Measurements from ENCODE around the gene CAMKK2. TPM values are rescaled to one million over a fixed set of nuclear protein-coding genes. Genes with fewer than 3 reads are reported as not detected.
"Not testable (repeated sequence)": the region's sequence is repeated elsewhere in the genome, so short reads cannot be mapped to it uniquely, and the experiment has no call there.

The CAMKK2 gene
- polyA plus RNA-seq, 1 donor = 45.5 TPM

DNA sequence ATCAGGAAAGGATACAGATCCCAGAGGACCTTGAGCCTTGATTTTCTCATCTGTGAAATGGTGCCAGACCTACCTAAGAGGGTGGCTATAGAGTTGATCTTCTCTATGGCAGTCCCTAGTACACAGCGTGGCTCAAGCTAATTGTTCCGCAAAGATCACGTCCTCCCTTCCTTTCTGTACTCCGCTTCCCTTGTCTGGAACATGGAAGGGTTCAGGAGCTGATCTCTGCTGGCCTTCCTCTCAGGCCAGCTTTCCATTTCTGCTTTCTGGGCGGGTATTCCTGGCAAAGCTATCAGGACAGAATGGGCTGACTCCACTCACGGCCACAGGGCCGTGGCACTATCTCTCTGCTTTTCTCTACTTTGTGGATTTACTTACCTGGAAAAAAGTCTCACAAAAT lies 6.5 kb downstream of the CAMKK2 start:
- Histone ChIP-seq H3K4me3 (ENCODE audit: low read length) (no peak overlapping the region), H3K36me3 (ENCODE audit: control insufficient read depth, insufficient read depth, low read length) (peaks cover 14% of the 10 kb centered on the region), H3K27me3 (ENCODE audit: control insufficient read depth, insufficient read depth, low read length) (no peaks in the 10 kb centered on the region), H3K4me1 (ENCODE audit: control insufficient read depth, insufficient read depth, low read length) (peaks cover 2% of the 10 kb centered on the region), H3K9me3 (ENCODE audit: control insufficient read depth, low read depth, low read length) (no peaks in the 10 kb centered on the region), H3K27ac (ENCODE audit: low read length) (no peak overlapping the region)
- DNase-seq = no peak
- no CpG with 5 or more reads among the region's 7 CpGs for WGBS (ENCODE audit: insufficient coverage, low lambda C conversion rate)

DNA sequence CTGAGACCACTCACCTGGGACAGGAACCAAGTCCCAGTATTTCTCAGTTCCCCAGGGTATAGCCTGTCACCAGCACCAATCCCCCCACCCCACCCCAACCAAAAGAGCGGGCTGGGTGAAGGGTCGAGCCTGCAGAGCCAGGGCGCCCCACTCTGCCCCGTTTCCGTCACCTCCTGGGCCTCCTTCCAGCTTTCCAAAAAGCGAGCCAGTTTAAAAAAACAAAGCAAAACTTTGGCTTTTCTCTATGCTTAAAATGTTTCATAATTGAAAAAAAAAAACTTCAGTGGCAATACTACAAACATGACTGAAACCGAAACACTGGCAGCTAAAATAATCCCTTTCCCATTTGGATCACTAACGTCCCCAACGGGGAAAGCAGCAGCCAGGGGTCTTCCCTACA lies 7.5 kb downstream of the CAMKK2 start:
- no peak for DNase-seq
- Histone ChIP-seq H3K36me3 (ENCODE audit: control insufficient read depth, insufficient read depth, low read length) (peaks cover 14% of the 10 kb centered on the region), H3K4me3 (ENCODE audit: low read length) (no peak overlapping the region), H3K27me3 (ENCODE audit: control insufficient read depth, insufficient read depth, low read length) (no peaks in the 10 kb centered on the region), H3K4me1 (ENCODE audit: control insufficient read depth, insufficient read depth, low read length) (peaks cover 2% of the 10 kb centered on the region), H3K9me3 (ENCODE audit: control insufficient read depth, low read depth, low read length) (no peaks in the 10 kb centered on the region), H3K27ac (ENCODE audit: low read length) (no peak overlapping the region)
- no CpG with 5 or more reads among the region's 9 CpGs for whole genome bisulfite sequencing (ENCODE audit: insufficient coverage, low lambda C conversion rate)

DNA sequence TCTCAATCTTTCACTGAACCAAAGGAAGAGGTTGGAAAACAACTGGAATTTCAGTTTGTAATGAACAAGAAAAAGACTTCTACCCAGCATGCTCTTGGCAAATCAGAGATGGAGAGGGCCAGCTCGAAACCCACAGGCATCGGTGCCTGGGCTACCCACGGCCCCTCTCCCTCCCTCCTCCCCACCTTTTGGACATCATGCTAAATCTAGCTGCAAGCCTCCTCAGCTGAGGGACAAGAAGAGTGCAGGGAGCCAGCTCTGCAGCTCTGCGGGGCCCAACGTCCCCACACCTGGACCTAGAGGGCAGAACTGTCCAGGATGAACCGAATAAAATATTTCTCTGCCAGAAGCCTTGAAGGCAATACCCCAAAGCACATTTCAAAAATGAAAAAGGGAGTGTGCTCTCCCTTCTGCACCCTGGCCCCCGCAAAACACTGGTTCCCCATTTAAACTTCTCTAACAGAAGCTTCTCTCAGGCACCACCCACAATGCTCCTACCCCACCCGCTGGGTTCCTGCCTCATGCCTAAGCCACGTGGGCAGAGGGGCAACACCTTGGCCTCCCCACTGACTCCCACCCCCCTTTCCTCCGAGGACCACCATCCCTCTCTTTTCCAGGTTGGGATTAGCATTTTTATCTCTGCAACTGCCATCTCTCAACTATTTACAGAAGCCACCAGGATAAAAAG lies 8.2 kb downstream of the CAMKK2 start:
- DNase-seq = no peak
- no CpG with 5 or more reads among the region's 10 CpGs for WGBS (ENCODE audit: insufficient coverage, low lambda C conversion rate)
- Histone ChIP-seq H3K27me3 (ENCODE audit: control insufficient read depth, insufficient read depth, low read length) (no peaks in the 10 kb centered on the region), H3K4me1 (ENCODE audit: control insufficient read depth, insufficient read depth, low read length) (peaks cover 2% of the 10 kb centered on the region), H3K9me3 (ENCODE audit: control insufficient read depth, low read depth, low read length) (no peaks in the 10 kb centered on the region), H3K36me3 (ENCODE audit: control insufficient read depth, insufficient read depth, low read length) (peaks cover 18% of the 10 kb centered on the region), H3K27ac (ENCODE audit: low read length) (no peak overlapping the region), H3K4me3 (ENCODE audit: low read length) (no peak overlapping the region)

DNA sequence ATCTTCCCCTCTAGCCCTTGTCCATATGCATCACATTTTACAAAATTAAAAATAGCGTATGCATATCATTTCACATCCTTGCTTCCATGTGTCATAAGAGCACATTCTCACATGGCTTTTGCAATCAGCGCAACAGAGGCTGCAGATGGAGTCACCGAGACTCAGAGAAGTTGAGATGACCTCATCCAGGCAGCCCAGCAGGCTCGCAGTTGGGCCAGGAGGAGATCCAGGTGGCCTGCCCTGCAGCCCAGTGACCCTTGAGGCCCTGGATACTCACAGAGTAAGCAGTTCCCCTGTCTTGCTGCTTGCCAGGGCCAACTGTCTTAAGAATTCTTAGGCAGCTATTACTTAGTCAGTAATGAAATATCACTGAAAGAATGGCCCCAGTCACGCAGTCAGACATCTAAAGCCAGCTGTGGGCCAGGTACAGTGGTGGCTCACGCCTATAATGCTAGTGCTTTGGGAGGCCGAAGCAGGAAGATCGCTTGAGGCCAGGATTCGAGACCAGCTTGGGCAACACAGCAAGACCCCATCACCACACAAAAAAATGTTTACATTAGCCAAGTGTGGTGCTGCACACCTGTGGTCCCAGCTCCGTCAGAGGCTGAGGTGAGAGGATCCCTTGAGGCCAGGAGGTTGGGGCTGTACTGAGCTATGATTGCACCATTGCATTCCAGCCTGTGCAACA lies 9.1 kb downstream of the CAMKK2 start:
- Histone ChIP-seq H3K27ac (ENCODE audit: low read length) (no peak overlapping the region), H3K4me1 (ENCODE audit: control insufficient read depth, insufficient read depth, low read length) (peaks cover 2% of the 10 kb centered on the region), H3K4me3 (ENCODE audit: low read length) (no peak overlapping the region), H3K36me3 (ENCODE audit: control insufficient read depth, insufficient read depth, low read length) (peaks cover 22% of the 10 kb centered on the region), H3K27me3 (ENCODE audit: control insufficient read depth, insufficient read depth, low read length) (no peaks in the 10 kb centered on the region), H3K9me3 (ENCODE audit: control insufficient read depth, low read depth, low read length) (no peaks in the 10 kb centered on the region)
- no peak for DNase-seq
- whole genome bisulfite sequencing (ENCODE audit: insufficient coverage, low lambda C conversion rate) = no CpG with 5 or more reads among the region's 10 CpGs

DNA sequence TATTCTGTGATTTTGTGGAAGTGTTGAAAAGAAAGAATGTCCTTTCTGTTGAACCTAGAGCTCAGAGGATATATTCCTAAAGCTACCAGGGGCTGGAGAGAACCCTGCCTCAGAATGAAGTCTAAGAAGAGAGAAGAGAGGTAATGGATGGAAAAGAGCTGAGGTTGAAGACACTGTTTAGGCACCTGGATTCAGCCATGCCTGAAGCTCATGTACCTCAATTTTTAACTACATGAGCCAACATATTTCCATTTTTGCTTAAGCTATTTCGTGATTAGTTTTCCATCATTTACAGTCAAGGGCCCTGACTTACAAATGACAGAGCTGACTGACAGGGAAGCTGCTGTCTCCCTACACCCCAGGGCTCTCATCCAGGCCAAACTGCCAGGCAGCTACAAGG lies 10.7 kb downstream of the CAMKK2 start:
- H3K27ac ChIP-seq (ENCODE audit: low read length) = no peak overlapping the region
- DNase-seq = no peak
- no peaks in the 10 kb centered on the region for H3K9me3 ChIP-seq (ENCODE audit: control insufficient read depth, low read depth, low read length)
- H3K36me3 ChIP-seq (ENCODE audit: control insufficient read depth, insufficient read depth, low read length) = peaks cover 23% of the 10 kb centered on the region
- no peaks in the 10 kb centered on the region for H3K27me3 ChIP-seq (ENCODE audit: control insufficient read depth, insufficient read depth, low read length)
- no peak overlapping the region for H3K4me3 ChIP-seq (ENCODE audit: low read length)
- WGBS (ENCODE audit: insufficient coverage, low lambda C conversion rate) = no CpG with 5 or more reads among the region's 1 CpG
- peaks cover 2% of the 10 kb centered on the region for H3K4me1 ChIP-seq (ENCODE audit: control insufficient read depth, insufficient read depth, low read length)

DNA sequence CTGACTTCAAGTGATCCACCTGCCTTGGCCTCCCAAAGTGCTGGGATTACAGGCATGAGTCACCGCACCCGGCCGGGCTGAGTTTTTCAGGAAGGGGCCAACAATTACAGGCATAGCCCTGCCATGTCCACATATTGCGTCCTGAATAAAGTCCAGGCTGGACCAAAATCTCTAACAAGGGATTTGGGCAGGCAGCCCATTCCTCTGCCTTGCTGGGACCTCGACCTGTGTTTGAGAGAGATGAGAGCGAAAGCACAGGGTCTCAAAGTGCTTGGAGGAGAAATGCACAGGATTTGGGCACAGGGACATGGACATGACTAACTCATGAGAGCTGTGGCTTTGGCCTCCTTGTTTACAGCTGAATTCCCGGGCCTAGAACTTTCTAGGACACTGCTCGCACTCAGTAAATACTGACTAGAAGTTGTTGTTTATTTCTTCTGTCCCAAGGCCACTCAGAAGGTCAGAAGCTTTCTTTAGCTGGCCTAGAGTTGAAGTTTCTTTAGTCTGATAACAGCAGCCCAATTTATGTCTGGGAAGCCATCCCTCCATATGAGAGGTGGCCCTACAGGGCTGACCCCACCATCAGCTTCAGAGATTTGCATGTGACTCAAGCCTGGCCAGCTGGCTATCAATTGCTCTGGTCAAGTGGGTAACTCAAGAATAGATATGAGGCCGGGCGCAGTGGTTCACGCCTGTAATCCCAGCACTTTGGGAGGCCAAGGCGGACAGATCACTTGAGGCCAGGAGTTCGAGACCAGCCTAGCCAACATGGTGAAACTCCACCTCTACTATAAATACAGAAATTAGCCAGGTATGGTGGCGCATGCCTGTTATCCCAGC lies 11.7 kb downstream of the CAMKK2 start:
- H3K9me3 ChIP-seq (ENCODE audit: control insufficient read depth, low read depth, low read length) = no peaks in the 10 kb centered on the region
- 100% methylated on average over 2 of the region's 14 CpGs for WGBS (ENCODE audit: insufficient coverage, low lambda C conversion rate)

DNA sequence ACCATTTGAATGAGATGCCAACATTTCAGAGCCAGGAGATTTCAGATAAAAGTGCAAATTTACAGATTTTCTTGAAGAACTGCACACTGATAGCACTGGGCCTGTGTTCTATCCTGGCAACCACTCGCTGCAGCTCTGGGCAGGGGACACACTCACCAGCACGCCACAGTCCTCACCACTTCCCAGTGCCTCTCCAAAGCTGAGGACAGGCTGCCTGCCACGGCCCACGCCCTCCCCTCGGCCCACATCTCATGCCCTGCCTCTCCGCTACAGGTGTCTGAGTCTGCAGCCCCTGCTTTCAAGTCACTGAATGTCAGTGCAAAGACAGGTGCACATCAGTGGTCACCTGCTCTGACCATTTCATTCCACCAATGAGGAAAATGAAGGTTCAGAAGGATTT lies 12.7 kb downstream of the CAMKK2 start:
- DNase-seq = no peak
- WGBS (ENCODE audit: insufficient coverage, low lambda C conversion rate) = no CpG with 5 or more reads among the region's 6 CpGs
- Histone ChIP-seq H3K4me3 (ENCODE audit: low read length) (no peak overlapping the region), H3K4me1 (ENCODE audit: control insufficient read depth, insufficient read depth, low read length) (peaks cover under 1% of the 10 kb centered on the region), H3K27me3 (ENCODE audit: control insufficient read depth, insufficient read depth, low read length) (no peaks in the 10 kb centered on the region), H3K27ac (ENCODE audit: low read length) (no peak overlapping the region), H3K36me3 (ENCODE audit: control insufficient read depth, insufficient read depth, low read length) (peaks cover 25% of the 10 kb centered on the region), H3K9me3 (ENCODE audit: control insufficient read depth, low read depth, low read length) (no peaks in the 10 kb centered on the region)

More for the DNA sequence above, 11.7 kb downstream of the CAMKK2 start:
- no peaks in the 10 kb centered on the region for H3K27me3 ChIP-seq (ENCODE audit: control insufficient read depth, insufficient read depth, low read length)
- H3K27ac ChIP-seq (ENCODE audit: low read length) = no peak overlapping the region
- peaks cover 2% of the 10 kb centered on the region for H3K4me1 ChIP-seq (ENCODE audit: control insufficient read depth, insufficient read depth, low read length)
- H3K36me3 ChIP-seq (ENCODE audit: control insufficient read depth, insufficient read depth, low read length) = peaks cover 20% of the 10 kb centered on the region
- no peak for DNase-seq
- H3K4me3 ChIP-seq (ENCODE audit: low read length) = no peak overlapping the region

DNA sequence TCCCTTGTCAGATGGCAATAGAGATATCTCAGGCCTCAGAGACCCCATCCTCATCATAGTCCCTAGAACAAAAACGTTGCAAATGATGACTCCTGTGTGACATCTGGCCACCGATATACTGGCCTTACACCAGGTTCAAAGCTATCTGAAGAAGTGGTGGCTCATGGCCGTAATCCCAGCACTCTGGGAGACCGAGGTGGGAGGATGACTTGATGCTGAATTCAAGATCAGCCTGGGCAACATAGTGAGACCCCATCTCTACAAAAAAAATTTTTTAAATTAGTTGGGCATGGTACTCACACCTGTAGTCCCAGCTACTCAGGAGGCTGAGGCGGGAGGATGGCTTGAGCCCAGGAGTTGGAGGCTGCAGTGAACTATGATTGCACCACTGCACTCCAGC lies 13.1 kb downstream of the CAMKK2 start:
- WGBS (ENCODE audit: insufficient coverage, low lambda C conversion rate) = no CpG with 5 or more reads among the region's 5 CpGs
- no peaks in the 10 kb centered on the region for H3K4me1 ChIP-seq (ENCODE audit: control insufficient read depth, insufficient read depth, low read length)
- peaks cover 2% of the 10 kb centered on the region for H3K9me3 ChIP-seq (ENCODE audit: control insufficient read depth, low read depth, low read length)
- H3K27me3 ChIP-seq (ENCODE audit: control insufficient read depth, insufficient read depth, low read length) = no peaks in the 10 kb centered on the region
- H3K4me3 ChIP-seq (ENCODE audit: low read length) = no peak overlapping the region
- H3K36me3 ChIP-seq (ENCODE audit: control insufficient read depth, insufficient read depth, low read length) = peaks cover 28% of the 10 kb centered on the region
- DNase-seq = no peak
- H3K27ac ChIP-seq (ENCODE audit: low read length) = no peak overlapping the region

DNA sequence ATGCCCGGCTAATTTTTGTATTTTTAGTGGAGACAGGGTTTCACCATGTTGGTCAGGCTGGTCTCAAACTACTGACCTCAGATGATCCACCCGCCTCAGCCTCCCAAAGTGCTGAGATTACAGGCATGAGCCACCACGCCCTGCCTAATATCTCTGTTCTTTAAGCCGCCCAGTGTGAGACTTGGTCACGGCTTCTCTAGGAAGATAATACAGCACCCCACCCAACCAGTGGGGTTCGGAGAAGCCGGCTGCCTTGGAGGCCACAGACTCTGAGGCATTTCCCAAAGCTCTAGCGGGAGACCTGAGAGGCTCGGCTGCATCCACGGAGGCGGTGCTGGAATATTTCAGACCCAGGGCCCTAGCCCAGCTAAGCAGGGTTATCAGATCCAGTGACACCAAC lies 13.6 kb downstream of the CAMKK2 start:
- H3K27me3 ChIP-seq (ENCODE audit: control insufficient read depth, insufficient read depth, low read length); H3K9me3 ChIP-seq (ENCODE audit: control insufficient read depth, low read depth, low read length); H3K4me1 ChIP-seq (ENCODE audit: control insufficient read depth, insufficient read depth, low read length); DNase-seq; H3K4me3 ChIP-seq (ENCODE audit: low read length); H3K27ac ChIP-seq (ENCODE audit: low read length): not testable (repeated sequence)
- peaks cover 28% of the 10 kb centered on the region for H3K36me3 ChIP-seq (ENCODE audit: control insufficient read depth, insufficient read depth, low read length)
- no CpG with 5 or more reads among the region's 11 CpGs for WGBS (ENCODE audit: insufficient coverage, low lambda C conversion rate)

DNA sequence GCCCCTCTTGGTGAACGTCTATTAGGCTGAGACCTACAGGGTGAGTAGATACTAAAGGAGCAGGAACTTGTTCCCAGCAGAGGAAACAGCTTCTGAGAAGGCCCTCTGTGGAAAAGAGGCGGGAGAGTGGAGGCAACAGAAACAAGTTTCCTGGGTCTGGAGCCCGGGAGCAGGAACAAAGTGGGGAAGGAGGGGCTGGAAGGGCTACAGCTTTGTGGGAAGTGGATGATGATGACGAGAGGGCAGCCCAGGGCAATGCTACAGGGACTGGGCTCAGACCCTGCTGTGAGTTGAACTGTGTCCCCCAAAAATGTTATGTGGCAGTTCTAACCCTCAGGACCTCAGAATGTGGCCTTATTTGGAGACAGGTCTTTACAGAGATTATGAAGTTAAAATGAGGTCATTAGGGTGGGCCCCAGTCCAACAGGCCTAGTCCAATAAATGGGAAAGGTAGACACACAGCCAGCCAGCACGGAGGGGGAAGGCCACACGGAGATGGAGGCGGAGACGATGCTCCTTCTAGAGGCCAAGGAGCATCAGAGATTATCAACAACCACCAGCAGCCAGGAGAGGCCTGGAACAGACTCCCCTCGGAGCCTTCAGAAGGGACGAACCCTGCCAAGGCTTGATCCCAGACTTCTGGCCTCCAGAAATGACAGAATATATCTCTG lies 14.3 kb downstream of the CAMKK2 start:
- Histone ChIP-seq H3K27me3 (ENCODE audit: control insufficient read depth, insufficient read depth, low read length) (no peaks in the 10 kb centered on the region), H3K27ac (ENCODE audit: low read length) (no peak overlapping the region), H3K36me3 (ENCODE audit: control insufficient read depth, insufficient read depth, low read length) (peaks cover 28% of the 10 kb centered on the region), H3K9me3 (ENCODE audit: control insufficient read depth, low read depth, low read length) (peaks cover 2% of the 10 kb centered on the region), H3K4me3 (ENCODE audit: low read length) (no peak overlapping the region), H3K4me1 (ENCODE audit: control insufficient read depth, insufficient read depth, low read length) (no peaks in the 10 kb centered on the region)
- no peak for DNase-seq
- no CpG with 5 or more reads among the region's 10 CpGs for WGBS (ENCODE audit: insufficient coverage, low lambda C conversion rate)
